Heart left ventricle (tissue), 16 donors: ENCODE measurements around the gene ZAP70. TPM values are rescaled to one million over a fixed set of nuclear protein-coding genes. Genes with fewer than 3 reads are reported as not detected.

ENCODE experiments used
- ATAC-seq, 4 donors: fragments of 200-7000 bp; cut with Tn5 transposase; one replicate each; pipeline ENCODE4 v1.9.1; 2020 to 2022; ENCODE audit warnings: moderate library complexity in 4 of 4, mild to moderate bottlenecking in 3 of 4, moderate number of reproducible peaks in 1 of 4
- DNase-seq, 5 donors: peaks; one replicate each; pipeline ENCODE4 v3.0.0-alpha.2; 2020
- H3K27ac ChIP-seq, 12 donors: fragments of 200-600 bp; sonication (generic) in 4 of 12; one replicate each; pipeline versions ENCODE4 v1.5.0 to v1.8.0; 2016 to 2022; ENCODE audit warnings: mild to moderate bottlenecking in 2 of 12
- H3K27me3 ChIP-seq, 9 donors: fragments of 200-600 bp; sonication (generic) in 2 of 9; one replicate each; pipeline versions ENCODE4 v1.5.1 to v1.8.0; 2016 to 2022; ENCODE audit warnings: mild to moderate bottlenecking in 3 of 9
- H3K36me3 ChIP-seq, 9 donors: fragments of 200-600 bp; sonication (generic) in 2 of 9; one replicate each; pipeline versions ENCODE4 v1.5.0 to v1.8.0; 2018 to 2022; ENCODE audit warnings: mild to moderate bottlenecking in 2 of 9
- H3K4me1 ChIP-seq, 12 donors: fragments of 200-600 bp; sonication (generic) in 4 of 12; one replicate each; pipeline versions ENCODE4 v1.5.0 to v1.8.0; 2016 to 2022; ENCODE audit warnings: mild to moderate bottlenecking in 3 of 12
- H3K4me3 ChIP-seq, 12 donors: fragments of 200-600 bp; sonication (generic) in 4 of 12; one replicate each; pipeline versions ENCODE4 v1.5.0 to v1.8.0; 2017 to 2022; ENCODE audit warnings: mild to moderate bottlenecking in 9 of 12, moderate library complexity in 4 of 12
- H3K9me3 ChIP-seq, 12 donors: fragments of 200-600 bp; sonication (generic) in 4 of 12; one replicate each; pipeline versions ENCODE4 v1.5.0 to v1.8.0; 2016 to 2022; ENCODE audit warnings: mild to moderate bottlenecking in 1 of 12
- POLR2A ChIP-seq, 2 donors: fragments of 450-650 bp; IDR thresholded peaks; one replicate each; pipeline ENCODE4 v1.6.1; 2017; ENCODE audit warnings: antibody characterized with exemption in 2 of 2, mild to moderate bottlenecking in 2 of 2, moderate library complexity in 2 of 2
- WGBS, 4 donors: extraction: QIAGEN DNeasy Blood & Tissue Kit in 2 of 4; methylation state at CpG; one replicate each; pipeline versions ENCODE4 v1.1.5 to v1.1.7; 2013 to 2018; 5-methylcytosine and 5-hydroxymethylcytosine counted together
- intact Hi-C, 10 donors: fragments of 100-400 bp; cut with DNase I; formaldehyde crosslinking; loops; one replicate each; pipeline versions ENCODE4 v1.11.1 to v1.14.2; 2022
- polyA plus RNA-seq, 2 donors: library from polyadenylated mRNA; stranded (reverse); fragments of 200-250 nt; gene quantifications; one replicate each; pipeline ENCODE4 v1.2.3, GENCODE V29; 2013
- total RNA-seq, 9 donors: library from RNA; depleted of rRNA in 2 of 9; stranded (reverse); fragments of >200 nt in 2 of 9; fragmentation: NEBNext Ultra II Directional in 3 of 9; extraction: Animal tissue kit (Norgen Biotek cat#: 25700) in 3 of 9; gene quantifications; one replicate each; pipeline versions ENCODE4 v1.1.0 to v1.2.4, GENCODE V29; 2016 to 2023
- TF ChIP-seq, protein P1 (sequence below), 12 donors: fragments of 200-600 bp; sonication (generic) in 4 of 12; IDR thresholded peaks; one replicate each; pipeline versions ENCODE4 v1.5.0 to v1.8.0; 2018 to 2022; ENCODE audit warnings: antibody characterized with exemption in 12 of 12, mild to moderate bottlenecking in 5 of 12
- donor health status: ischemic (EF 13 %, LVEDD 7.1; RV severe dilation, severe dysfunction).
- donor health status: healthy with polysubstance abuse.
- donor health status: DM: no; HTN: yes; CAD: no.
- donor health status: DM: no; HTN: no; CAD: no.
- donor health status: ischemic (EF 25% LVEDD 6.9; RV normal size, moderate dysfunction).
- donor health status: ischemic (EF 25% LVEDD 5.7; RV mildly dilated, moderate dysfunction).
- donor health status: healthy.
- donor health status: DM: yes; HTN: yes; CAD: no.
- donor health status: ischemic (EF 35%, LVEDD 5.7; RV mildly dilated, moderate dysfunction).
- donor health status: nonischemic (EF 11% LVEDD 7.7; RV severe dilation, severe dysfunction).
- donor health status: DM: yes; HTN: yes; CAD: no.
- donor health status: PGD.
- donor health status: ischemic (EF 29% LVEDD 5.4; RV normal size, mild dysfunction).
- donor health status: nonischemic (EF 23%, LVEDD 6.1; RV moderate dilation, normal function).

The ZAP70 gene
- total and polyA plus RNA-seq, 11 donors, result 0.16 to 13.5 (median 0.70) TPM; not detected in 1

DNA sequence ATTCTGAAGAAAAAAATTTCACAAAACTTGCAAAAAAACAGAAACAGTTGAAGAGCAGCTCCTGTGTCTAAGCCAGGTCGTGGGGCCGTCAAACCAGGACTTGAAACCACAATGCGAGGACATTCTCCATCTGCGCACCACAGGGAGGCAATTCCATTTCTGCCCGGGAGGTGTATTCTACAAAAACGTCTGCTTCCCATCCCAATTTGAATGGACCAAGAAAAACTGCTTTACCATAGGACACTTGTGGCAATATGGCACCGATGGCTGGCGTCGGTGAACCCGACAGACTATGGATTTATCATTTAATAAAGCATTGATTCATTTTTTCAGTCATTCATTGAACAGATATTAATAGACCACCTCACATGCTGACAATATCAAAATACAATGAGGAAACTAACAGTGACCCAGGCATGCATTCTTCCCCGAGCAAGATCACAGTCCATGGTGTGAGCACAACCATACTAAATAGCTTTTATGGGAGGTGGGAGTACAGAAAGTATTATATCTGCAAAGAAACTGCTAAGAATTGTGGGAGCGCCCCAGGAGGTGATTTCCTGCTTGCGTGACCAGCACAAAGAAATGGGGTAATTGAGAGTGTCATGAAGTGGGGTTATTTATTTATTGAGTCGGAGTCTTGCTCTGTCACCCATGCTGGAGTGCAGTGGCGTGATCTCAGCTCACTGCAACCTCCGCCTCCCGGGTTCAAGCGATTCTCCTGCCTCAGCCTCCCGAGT lies 10.5 kb upstream of the ZAP70 start:
- 94 to 95% (median 95%) methylated on average over 19 of the region's 19 CpGs for WGBS, 4 donors
- intact Hi-C loops, result loop anchor here in 8 of 10 donors (2.0 to 10.0 kb wide), 6 partner anchors 39 to 684 kb away; no protein-coding TSS in a partner anchor
- no peak for ATAC-seq
- H3K9me3 ChIP-seq, result no peaks in the 10 kb centered on the region
- no peak for TF ChIP-seq POLR2A (IDR thresholded peaks at IDR 0.05)
- TF ChIP-seq, protein P1, sequence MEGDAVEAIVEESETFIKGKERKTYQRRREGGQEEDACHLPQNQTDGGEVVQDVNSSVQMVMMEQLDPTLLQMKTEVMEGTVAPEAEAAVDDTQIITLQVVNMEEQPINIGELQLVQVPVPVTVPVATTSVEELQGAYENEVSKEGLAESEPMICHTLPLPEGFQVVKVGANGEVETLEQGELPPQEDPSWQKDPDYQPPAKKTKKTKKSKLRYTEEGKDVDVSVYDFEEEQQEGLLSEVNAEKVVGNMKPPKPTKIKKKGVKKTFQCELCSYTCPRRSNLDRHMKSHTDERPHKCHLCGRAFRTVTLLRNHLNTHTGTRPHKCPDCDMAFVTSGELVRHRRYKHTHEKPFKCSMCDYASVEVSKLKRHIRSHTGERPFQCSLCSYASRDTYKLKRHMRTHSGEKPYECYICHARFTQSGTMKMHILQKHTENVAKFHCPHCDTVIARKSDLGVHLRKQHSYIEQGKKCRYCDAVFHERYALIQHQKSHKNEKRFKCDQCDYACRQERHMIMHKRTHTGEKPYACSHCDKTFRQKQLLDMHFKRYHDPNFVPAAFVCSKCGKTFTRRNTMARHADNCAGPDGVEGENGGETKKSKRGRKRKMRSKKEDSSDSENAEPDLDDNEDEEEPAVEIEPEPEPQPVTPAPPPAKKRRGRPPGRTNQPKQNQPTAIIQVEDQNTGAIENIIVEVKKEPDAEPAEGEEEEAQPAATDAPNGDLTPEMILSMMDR (IDR thresholded peaks at IDR 0.05), result no peak
- no peak for DNase-seq
- H3K27ac ChIP-seq, result no peak overlapping the region
- no peaks in the 10 kb centered on the region for H3K36me3 ChIP-seq
- H3K4me3 ChIP-seq, result no peak overlapping the region
- no peaks in the 10 kb centered on the region for H3K27me3 ChIP-seq
- peaks cover 0 to 2% (median 0%) of the 10 kb centered on the region in 12 donors for H3K4me1 ChIP-seq

DNA sequence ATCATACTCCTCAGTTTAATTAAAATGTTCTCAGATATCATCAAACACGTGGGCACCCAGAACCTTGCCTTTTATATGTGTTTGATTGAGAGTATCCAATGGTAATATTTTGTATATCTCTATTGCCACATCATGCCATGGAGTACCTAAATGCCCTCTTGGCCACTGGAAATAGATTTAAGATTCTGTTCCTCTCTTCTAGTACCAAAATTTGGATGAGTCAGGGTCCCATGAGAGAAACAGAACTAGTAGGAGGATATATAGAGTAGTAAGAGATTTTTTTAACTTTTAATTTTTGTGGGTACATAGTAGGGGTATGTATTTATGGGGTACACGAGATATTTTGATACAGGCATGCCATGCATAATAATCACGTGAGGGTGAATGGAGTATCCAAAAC lies 9.6 kb upstream of the ZAP70 start:
- DNase-seq (no peak), ATAC-seq (no peak)
- Histone ChIP-seq H3K36me3 (no peaks in the 10 kb centered on the region), H3K4me1 (peaks cover 0 to 2% (median 0%) of the 10 kb centered on the region in 12 donors), H3K4me3 (no peak overlapping the region), H3K9me3 (no peaks in the 10 kb centered on the region), H3K27me3 (no peaks in the 10 kb centered on the region), H3K27ac (no peak overlapping the region)
- TF ChIP-seq POLR2A (IDR thresholded peaks at IDR 0.05), result no peak
- TF ChIP-seq, protein P1 (IDR thresholded peaks at IDR 0.05), result no peak
- 72 to 92% (median 89%) methylated on average over 3 of the region's 3 CpGs for WGBS, 4 donors
- intact Hi-C loops, result loop anchor here in 8 of 10 donors (2.0 to 10.0 kb wide), 6 partner anchors 39 to 684 kb away; no protein-coding TSS in a partner anchor

DNA sequence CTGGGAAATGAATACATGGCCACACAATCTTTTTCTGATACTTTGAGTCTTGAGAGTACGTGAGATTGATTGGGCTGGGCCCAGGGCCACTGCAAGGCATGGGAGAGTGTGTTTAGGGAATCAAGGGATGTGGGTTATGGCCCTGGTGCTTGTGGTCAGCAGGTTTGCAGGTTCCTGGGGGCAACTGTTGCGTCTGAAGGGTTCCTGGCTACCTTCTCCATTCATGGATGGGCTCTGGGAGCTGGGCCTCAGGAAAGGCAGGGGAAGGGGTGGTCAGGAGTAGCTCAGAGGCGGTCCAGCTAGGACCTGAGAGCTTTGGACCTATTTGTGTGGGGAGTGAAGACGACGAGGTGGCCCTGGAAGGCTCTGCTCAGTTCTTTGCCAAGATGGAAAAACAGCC lies 8.4 kb upstream of the ZAP70 start:
- intact Hi-C loops, result loop anchor here in 8 of 10 donors (5.0 to 10.0 kb wide), 5 partner anchors 37 to 682 kb away; no protein-coding TSS in a partner anchor
- TF ChIP-seq POLR2A (IDR thresholded peaks at IDR 0.05), result no peak
- TF ChIP-seq, protein P1 (IDR thresholded peaks at IDR 0.05), result no peak
- Histone ChIP-seq H3K27me3 (no peaks in the 10 kb centered on the region), H3K27ac (no peak overlapping the region), H3K36me3 (no peaks in the 10 kb centered on the region), H3K4me1 (peaks cover 0 to 6% (median 0%) of the 10 kb centered on the region in 12 donors), H3K4me3 (no peak overlapping the region), H3K9me3 (no peaks in the 10 kb centered on the region)
- DNase-seq, result no peak
- WGBS, 4 donors, result 93 to 96% (median 94%) methylated on average over 5 of the region's 5 CpGs
- ATAC-seq, result no peak

DNA sequence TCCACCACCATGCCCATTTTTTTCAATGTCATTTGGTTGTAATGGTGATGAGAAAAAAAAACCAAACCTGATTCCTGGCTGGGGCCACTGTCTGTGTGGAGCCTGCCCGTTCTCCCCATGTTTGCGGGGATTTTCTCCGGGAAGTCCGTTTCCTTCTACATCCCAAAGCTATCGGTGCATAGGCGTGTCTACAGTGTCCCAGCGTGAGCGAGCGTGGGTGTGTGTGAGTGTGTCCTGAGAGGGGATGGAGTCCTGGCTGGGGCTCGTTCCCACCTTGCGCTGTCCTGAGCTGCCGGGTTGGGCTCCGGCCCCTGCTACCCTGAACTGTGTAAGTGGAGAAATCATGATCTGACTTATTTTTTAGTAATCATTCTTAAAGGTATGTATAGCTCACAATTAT lies 7.3 kb upstream of the ZAP70 start:
- no peak overlapping the region for H3K4me3 ChIP-seq
- 96 to 98% (median 97%) methylated on average over 13 of the region's 13 CpGs for WGBS, 4 donors
- H3K27me3 ChIP-seq, result no peaks in the 10 kb centered on the region
- intact Hi-C loops, result loop anchor here in 4 of 10 donors (5.0 to 10.0 kb wide), 2 partner anchors 41 to 679 kb away; no protein-coding TSS in a partner anchor
- no peak for DNase-seq
- H3K27ac ChIP-seq, result no peak overlapping the region
- H3K36me3 ChIP-seq, result no peaks in the 10 kb centered on the region
- TF ChIP-seq POLR2A (IDR thresholded peaks at IDR 0.05), result no peak
- TF ChIP-seq, protein P1 (IDR thresholded peaks at IDR 0.05), result no peak
- peaks cover 0 to 3% (median 0%) of the 10 kb centered on the region in 12 donors for H3K4me1 ChIP-seq
- no peak for ATAC-seq
- no peaks in the 10 kb centered on the region for H3K9me3 ChIP-seq
